NCI-H2196 (cell line): ENCODE measurements around the gene FKBP6.
"Not testable (repeated sequence)": the region's sequence is repeated elsewhere in the genome, so short reads cannot be mapped to it uniquely, and the experiment has no call there.

Experiments
- DNase-seq: peaks from one replicate; lab custom pipeline; 2025; ENCODE audit not compliant: unreplicated experiment; lab: John Stamatoyannopoulos, UW

The FKBP6 gene

GRCh38 chr7:73323434-73324080, 4.4 kb upstream of the FKBP6 start:
- DNase-seq: not testable (repeated sequence)

GRCh38 chr7:73324081-73324845, 3.7 kb upstream of the FKBP6 start:
- DNase-seq: peak; percentile 40

- not testable (repeated sequence) for DNase-seq
These were observed 2.5 kb upstream of the FKBP6 start for GRCh38 chr7:73325424-73325823.

GRCh38 chr7:73327449-73327848, 512 bp upstream of the FKBP6 start:
- not testable (repeated sequence) for DNase-seq

GRCh38 chr7:73328696-73329095, 735 bp downstream of the FKBP6 start:
- DNase-seq: no peak

GRCh38 chr7:73329861-73330581, 2.1 kb downstream of the FKBP6 start:
- no peak for DNase-seq

GRCh38 chr7:73330772-73331171, 2.8 kb downstream of the FKBP6 start:
- DNase-seq: no peak

- DNase-seq: no peak
These were observed 4.5 kb downstream of the FKBP6 start for GRCh38 chr7:73332447-73332846.

- DNase-seq: no peak
These were observed 10.4 kb downstream of the FKBP6 start for GRCh38 chr7:73338321-73338720.

- no peak for DNase-seq
These were observed 12.6 kb downstream of the FKBP6 start for GRCh38 chr7:73340514-73340913.

GRCh38 chr7:73341877-73342276, 13.9 kb downstream of the FKBP6 start:
- no peak for DNase-seq

- peak; percentile 55 for DNase-seq
These were observed 14.7 kb downstream of the FKBP6 start for GRCh38 chr7:73342645-73343044.

GRCh38 chr7:73343671-73344380, 15.9 kb downstream of the FKBP6 start:
- no peak for DNase-seq

- DNase-seq: no peak
These were observed 17.6 kb downstream of the FKBP6 start for GRCh38 chr7:73345538-73345937.

GRCh38 chr7:73345951-73346350, 18.0 kb downstream of the FKBP6 start:
- no peak for DNase-seq

GRCh38 chr7:73349763-73350162, 21.8 kb downstream of the FKBP6 start:
- no peak for DNase-seq

GRCh38 chr7:73350306-73351068, 22.5 kb downstream of the FKBP6 start:
- DNase-seq: no peak

- DNase-seq: no peak
These were observed 23.6 kb downstream of the FKBP6 start for GRCh38 chr7:73351447-73352167.

- no peak for DNase-seq
These were observed 24.8 kb downstream of the FKBP6 start for GRCh38 chr7:73352784-73353183.

- no peak for DNase-seq
These were observed 25.3 kb downstream of the FKBP6 start for GRCh38 chr7:73353243-73353642.
